CD4-positive, alpha-beta T cell treated with Interleukin-21 for 1 hour (primary cell): Measurements from ENCODE around the gene VEPH1.

Source experiments
- DNase-seq: peaks from one replicate; pipeline ENCODE4 v3.0.0-alpha.2; 2020

The VEPH1 gene

DNA sequence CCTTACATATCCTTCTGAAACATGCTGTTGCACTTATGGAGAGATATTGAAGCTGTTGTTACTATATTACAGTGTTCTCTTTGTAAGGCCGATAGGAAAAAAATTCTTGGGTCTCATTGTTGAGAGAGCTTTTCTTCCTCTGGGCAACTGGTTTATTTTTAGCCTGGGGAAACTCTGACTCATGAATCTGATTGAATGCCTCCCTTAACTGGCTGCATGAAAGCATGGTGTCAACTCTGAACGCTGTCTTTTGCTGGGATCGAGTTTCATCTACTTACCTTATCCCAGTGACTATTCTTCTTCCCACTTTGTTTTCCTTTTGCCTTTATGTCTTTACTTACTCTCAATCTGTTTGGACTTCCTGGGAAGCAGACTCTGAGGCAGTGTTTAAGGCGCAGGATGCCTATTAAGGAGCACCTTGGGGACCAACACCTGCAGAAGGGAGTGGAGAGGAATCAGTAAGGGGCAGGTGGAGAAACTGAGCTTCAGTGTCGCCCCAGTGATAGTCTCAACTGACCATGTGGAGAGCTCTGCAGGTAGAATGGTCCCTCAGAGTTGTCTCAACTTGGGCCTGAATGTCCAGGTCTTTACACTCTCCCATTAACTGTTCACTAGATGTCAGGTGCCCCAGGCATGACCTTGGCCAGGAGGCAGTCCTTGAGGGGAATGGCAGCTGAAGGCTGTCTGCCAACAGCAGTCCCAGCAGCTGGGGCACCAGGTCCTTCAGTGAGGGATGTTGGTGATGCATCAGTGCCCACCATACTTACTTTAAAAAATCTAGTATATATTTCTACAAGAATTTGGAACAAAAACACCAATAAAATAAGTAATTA is 254.4 kb downstream of the VEPH1 start:
- no peak for DNase-seq

DNA sequence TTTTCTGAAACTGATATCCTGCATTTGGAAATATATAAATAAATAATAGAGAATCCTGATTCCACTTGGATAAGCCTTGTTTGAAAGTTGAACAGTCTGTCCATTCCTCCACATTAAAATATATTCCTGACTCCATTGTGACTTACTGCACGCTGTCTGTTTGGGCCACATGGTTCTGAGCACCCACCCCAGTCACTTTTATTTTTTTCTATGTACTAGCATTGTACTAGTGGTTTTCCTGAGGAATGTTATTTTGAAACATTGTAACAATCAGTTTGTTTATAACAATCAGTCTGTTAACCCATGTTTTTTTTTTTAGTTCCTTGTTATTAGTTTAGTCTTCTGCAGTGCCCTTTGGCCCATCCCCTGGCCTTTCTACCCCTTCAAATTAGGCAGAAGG is 255.8 kb downstream of the VEPH1 start:
- DNase-seq: no peak

DNA sequence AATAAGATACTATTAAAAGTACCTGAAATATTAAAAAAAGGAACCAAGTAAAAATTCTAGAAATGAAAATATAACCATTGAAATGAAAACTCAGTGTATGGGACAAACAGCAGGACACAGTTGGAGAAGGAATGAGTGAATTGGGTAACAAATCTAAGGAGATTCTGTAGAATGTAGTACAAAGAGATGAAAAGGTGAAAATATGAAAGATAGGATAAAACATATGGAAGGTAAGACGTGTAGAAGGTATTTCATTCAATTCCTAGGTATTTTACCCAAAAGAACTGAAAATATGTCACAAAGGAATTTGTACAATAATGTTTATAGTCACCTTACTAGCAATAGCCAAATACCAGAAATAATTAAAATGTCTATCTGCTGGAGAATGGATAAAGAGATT is 260.4 kb downstream of the VEPH1 start:
- no peak for DNase-seq

DNA sequence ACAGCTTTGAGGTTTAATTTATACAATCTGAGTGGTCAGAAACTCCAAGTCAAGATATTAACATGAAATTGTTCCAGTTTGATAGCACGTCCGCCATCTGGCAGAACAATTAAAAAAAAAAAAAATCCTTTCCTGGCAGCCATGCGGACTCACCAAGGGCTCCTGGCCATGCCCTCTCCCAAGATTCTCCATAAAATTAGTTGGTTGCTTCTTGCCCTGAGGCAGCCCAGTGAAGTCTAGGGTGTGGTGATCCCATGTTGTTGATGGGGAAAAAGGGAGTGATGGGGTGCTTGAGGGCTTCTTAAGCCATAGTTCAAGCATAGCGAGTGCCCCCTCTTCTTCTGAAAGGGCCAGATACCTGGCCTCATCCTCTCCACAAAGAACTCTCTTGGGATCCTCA is 261.6 kb downstream of the VEPH1 start:
- no peak for DNase-seq

DNA sequence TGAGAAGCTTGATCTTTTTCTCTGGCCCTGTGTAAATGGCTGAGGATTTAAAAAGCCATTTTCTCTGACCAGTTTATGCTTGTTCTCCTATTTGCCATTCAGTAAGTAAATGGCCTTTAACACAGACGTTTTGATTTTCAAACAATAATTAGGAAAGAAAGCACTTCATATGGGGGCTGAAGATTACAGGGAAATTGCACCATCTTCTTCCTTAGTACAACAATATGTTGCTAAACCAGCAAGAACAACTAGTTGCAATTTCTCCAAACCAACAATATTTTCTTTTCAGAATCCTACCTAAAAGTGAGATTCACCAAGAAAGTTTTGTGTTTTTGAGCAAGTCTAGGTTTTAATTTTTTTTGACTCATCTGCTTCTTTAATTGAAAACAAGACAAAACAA is 262.8 kb downstream of the VEPH1 start:
- no peak for DNase-seq

DNA sequence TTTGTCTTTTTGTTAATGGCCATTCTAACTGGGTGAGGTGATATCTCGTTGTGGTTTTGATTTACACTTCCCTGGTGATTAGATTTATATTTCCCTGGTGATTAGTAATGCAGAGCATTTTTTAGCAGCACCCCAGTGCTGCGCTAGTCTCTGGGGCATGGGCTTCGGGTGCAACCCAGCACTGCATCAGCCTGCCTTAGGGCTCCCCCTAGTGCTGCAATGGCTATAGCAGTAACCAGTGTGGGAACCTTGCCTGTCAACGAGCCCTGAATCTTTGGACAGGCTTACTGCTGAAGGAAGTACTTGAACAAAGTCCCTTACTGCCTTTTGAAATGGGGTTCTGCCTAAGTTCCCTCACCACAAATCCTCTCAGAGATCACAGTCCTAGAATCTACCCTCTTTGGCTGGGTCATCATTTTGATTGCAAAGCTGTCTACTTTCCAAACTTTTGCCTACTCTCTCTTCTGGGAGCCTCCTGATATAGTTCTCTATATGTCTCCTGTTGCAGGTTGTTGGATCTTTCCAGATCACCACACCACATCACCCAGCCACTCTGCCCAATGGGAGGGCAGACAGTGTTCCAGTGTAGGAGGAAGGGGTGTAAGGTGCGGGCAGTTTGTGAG is 264.0 kb downstream of the VEPH1 start:
- DNase-seq: peak; percentile 73

DNA sequence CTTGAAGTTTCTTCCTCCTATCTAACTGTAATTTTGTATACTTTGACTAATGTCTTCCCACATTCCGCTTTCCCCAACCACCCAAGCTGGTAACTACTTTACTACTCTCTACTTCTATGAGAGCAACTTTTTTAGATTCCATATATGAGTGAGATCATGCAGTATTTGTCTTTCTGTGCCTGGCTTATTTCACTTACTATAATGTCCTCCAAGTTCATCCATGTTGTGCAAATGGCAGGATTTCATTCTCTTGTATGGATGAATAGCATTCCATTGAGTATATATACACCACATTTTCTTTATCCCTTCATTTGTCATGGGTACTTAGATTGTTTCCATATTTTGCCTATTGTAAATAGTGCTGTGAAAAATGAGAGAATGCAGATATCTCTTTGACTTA is 264.8 kb downstream of the VEPH1 start:
- DNase-seq: no peak

DNA sequence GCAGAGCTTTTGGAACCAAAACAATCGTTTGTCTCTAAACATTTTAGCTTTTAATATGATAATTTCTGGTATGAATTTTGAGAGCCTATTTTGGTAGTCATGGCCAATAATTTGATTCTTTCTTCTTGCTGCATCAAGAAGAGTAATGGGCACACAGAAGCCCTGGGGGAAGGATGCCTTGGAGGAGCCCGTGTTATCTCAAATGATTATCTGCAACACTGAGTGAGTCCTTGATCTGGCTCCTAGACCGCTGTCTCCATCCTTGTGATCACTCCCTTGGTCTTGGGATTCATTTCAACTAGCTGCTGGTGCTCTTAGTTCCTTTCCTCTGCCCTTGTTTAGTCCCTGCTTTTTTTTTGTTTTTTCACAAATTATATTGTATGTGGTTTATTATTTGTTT is 265.3 kb downstream of the VEPH1 start:
- DNase-seq: no peak

DNA sequence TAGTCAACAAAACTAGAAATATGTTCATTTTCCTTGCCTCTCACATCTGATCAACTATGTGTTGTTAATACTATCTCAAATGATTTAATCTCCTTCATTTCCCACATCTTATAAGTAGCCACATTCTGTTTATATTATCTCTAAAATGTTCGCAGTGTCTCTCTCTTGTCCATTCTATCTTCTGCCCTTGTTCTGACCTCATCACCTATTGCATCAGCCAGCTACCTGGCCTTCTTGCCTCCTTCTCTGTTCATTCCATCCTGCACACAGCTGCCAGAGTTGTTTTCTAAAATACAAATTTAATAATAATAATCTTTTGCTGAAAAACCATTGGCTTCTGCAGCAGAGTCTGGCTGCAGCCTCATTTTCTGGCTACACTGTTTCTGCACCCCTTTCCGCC is 267.9 kb downstream of the VEPH1 start:
- DNase-seq: no peak

DNA sequence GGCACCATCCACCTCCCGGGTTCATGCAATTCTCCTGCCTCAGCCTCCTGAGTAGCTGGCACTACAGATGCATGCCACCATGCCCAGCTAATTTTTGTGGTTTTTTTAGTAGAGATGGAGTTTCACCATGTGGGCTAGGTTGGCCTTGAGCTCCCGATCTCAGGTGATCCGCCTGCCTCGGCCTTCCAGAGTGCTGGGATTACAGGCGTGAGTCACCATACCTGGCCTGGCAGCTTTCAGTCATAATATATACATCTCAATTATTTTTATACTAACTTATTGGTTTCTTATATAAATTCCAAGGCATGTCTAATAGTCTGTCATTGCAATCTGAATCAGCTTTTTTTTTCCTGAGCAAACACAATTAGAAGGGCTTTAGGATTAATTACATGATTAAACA is 269.3 kb downstream of the VEPH1 start:
- DNase-seq: no peak

DNA sequence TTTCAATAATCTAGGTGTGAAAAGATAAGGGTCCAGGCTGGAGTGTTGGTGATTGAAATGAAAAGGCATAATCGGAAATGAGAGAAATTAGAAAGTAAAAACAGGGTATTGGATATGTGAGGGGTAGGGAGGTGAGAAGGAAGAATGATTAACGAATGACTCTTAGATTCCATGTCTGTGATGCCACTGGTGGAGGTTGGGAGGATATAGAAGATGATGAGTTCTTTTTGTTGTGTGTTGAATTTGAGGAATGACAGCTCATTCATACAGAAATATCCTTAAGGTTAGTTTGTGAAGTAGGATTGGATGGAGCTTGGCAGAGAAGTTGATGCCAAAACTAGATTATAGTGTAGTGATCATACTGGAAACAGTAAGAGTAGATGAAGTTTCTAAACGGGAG is 271.1 kb downstream of the VEPH1 start:
- DNase-seq: no peak

DNA sequence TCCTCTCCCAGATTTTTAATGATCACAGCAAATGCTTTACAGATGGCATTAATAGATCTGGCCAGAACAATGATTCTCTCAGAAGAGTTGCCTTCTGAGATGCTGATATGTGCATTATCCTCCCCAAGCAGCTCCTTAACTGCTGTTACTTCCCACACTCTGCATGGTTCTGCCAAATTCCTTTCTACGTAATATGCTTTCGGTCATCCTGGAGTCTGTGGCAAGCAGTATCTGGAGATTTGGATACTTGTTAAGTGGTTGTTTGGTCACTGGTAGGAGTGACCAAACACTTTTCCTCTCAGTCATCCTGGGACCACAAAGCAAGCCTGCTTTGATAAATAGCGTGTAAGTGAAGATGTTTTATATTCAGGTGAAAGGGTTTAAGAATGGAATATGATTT is 272.1 kb downstream of the VEPH1 start:
- no peak for DNase-seq

DNA sequence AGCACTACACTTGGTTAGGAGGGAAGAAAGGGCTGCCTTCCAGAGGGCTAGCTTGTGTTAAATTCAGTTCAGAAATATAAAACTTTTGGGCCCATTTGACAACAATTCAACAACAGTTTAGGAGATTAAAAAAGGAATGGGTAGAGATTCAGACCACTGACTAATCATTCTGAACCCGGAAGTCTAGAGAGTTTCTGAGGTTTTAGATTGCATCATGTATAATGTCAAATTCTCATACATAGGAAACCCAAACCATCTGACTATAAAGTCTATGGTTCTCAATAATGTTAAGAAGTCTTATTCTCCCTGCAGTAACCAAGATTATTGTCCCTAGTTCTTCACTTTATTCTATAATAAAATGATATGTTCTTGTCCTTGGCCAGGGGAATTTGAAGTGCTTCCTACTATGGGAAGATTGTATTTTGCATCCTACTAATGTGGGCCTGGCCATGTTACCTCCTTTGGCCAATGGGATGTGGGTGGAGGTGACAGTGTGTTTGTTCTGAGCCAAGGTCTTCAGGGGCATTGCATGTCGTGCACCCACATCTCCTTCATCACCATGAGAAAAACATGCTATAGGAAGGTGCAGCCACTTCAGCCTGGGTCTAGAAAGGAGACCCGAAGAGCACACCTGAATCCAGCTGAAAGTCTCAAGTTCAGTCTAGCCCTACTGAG is 276.9 kb downstream of the VEPH1 start:
- DNase-seq: no peak

DNA sequence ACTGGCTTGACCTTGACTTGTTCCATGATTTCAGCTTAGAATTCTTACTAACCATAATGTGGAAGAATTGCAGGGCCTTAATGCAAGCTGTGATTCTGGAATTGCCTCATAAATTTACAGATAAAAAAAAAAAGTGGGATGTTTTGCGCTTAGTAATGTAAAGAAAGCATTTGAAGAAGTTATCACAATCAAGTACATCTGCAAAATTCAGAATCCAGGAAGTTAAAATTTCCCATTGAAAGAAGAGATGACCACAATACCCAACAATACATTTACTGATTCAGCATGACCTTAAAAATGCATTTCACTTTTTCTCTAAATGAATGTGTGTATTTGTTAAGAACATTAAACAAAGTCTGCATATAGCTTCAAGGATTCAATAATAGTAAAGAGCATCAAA is 278.2 kb downstream of the VEPH1 start:
- no peak for DNase-seq

DNA sequence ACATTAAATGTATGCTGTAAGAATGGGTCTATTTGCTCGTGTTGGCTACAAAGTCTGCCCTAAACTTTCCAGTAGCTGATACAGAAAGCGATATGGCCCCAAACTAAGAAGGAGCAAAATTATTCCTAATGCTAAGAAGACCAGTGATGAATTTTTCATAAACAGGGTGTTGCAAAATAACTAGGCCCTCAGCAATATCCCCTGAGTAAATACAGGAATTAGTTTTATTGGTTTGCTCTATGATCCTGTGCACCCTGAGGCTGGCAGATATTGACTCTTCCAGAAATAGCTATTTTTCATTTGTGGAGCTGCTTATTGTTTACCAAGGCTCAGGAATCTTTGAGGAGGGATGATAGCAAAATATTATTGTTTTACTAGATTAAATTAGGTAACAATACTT is 282.3 kb downstream of the VEPH1 start:
- DNase-seq: no peak

DNA sequence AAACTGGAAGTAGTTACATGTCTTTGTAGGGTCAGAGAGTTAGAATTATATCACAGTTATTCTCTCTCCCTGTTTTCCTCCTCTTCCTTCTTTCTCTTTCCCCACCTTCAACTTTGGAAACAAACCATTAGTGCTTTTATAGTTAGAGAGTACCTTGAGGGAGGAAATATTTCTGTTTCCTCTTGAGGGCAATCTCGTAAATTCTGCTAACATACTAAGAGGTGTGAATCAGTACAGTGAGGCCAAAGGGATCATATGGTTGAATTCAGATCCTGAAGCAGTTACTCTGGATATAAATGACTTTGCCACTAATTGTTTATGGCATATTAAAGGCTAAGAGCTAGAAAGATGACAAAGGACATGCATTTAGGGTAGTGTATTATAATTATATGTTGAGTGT is 283.0 kb downstream of the VEPH1 start:
- DNase-seq: no peak

DNA sequence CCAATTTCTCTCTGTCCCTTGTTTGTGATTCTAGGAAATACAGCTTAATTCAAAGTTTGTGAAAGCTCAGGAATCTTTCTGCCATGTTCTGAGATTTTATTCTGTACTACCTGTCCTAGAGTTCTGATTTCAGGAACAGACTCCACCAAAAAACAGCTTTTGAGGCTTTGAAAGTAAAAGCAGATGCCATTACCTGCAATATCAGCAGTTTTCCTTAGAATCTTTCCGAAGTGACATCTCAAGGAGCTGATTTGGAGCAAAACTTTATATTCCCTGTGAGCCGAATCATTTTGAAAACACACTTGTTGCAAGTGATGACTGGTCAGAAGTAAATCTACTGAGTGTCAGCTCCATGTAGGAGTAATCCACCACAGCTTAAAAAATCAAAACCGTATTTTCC is 284.0 kb downstream of the VEPH1 start:
- DNase-seq: no peak
